GM23248 (cell line): ENCODE data around the gene RAD54L2. TPM values are rescaled to one million over a fixed set of nuclear protein-coding genes. Genes with fewer than 3 reads are reported as not detected.

Source experiments
- DNase-seq: peaks from one replicate; pipeline ENCODE4 v3.0.0-alpha.2; 2015
- H2AFZ ChIP-seq: fragments of 200-600 bp; sonication (generic); 2 replicates; pipeline ENCODE4 v1.6.1; 2016; ENCODE audit warnings: antibody characterized with exemption
- H3F3A ChIP-seq: fragments of 200-600 bp; sonication (generic); 2 replicates; pipeline ENCODE4 v1.6.1; 2016; ENCODE audit warnings: mild to moderate bottlenecking, antibody characterized with exemption, mixed run types; ENCODE audit not compliant: insufficient read depth
- H3K27ac ChIP-seq: fragments of 200-600 bp; sonication (generic); 2 replicates; pipeline ENCODE4 v1.5.1; 2016; ENCODE audit warnings: mild to moderate bottlenecking
- H3K27me3 ChIP-seq: fragments of 200-600 bp; sonication (generic); replicated peaks from 2 replicates; pipeline ENCODE4 v1.6.1; 2016; ENCODE audit warnings: mild to moderate bottlenecking; ENCODE audit not compliant: insufficient read depth
- H3K36me3 ChIP-seq: fragments of 200-600 bp; sonication (generic); 2 replicates; pipeline ENCODE4 v1.6.1; 2016; ENCODE audit warnings: low read depth, mild to moderate bottlenecking
- H3K4me1 ChIP-seq: fragments of 200-600 bp; sonication (generic); 2 replicates; pipeline ENCODE4 v1.6.1; 2016; ENCODE audit warnings: mild to moderate bottlenecking; ENCODE audit not compliant: insufficient read depth
- H3K4me2 ChIP-seq: fragments of 200-600 bp; sonication (generic); one replicate; pipeline ENCODE4 v1.6.1; 2016; ENCODE audit warnings: mild to moderate bottlenecking; ENCODE audit not compliant: unreplicated experiment
- H3K4me3 ChIP-seq: fragments of 200-600 bp; sonication (generic); 2 replicates; pipeline ENCODE4 v1.5.1; 2016; ENCODE audit warnings: mild to moderate bottlenecking
- H3K79me2 ChIP-seq: fragments of 200-600 bp; sonication (generic); 2 replicates; pipeline ENCODE4 v1.6.1; 2016; ENCODE audit warnings: mild to moderate bottlenecking; ENCODE audit not compliant: insufficient read depth
- H3K9ac ChIP-seq: fragments of 200-600 bp; sonication (generic); 2 replicates; pipeline ENCODE4 v1.6.1; 2016; ENCODE audit warnings: mild to moderate bottlenecking
- H3K9me2 ChIP-seq: fragments of 200-600 bp; sonication (generic); 2 replicates; pipeline ENCODE4 v1.6.1; 2016; ENCODE audit warnings: mixed run types, mild to moderate bottlenecking, moderate library complexity; ENCODE audit not compliant: insufficient read depth
- H3K9me3 ChIP-seq: fragments of 200-600 bp; sonication (generic); one replicate; pipeline ENCODE4 v1.6.1; 2017; ENCODE audit warnings: low read depth
- H4K20me1 ChIP-seq: fragments of 200-600 bp; sonication (generic); 2 replicates; pipeline ENCODE4 v1.6.0; 2016; ENCODE audit not compliant: insufficient read depth
- EZH2 ChIP-seq: fragments of 200-600 bp; sonication (generic); IDR thresholded peaks from 2 replicates; pipeline ENCODE4 v1.6.1; 2018; ENCODE audit warnings: antibody characterized with exemption, mild to moderate bottlenecking; ENCODE audit not compliant: insufficient read depth, poor library complexity, severe bottlenecking
- EZH2phosphoT487 ChIP-seq: fragments of 200-600 bp; sonication (generic); IDR thresholded peaks from 2 replicates; pipeline ENCODE4 v1.6.1; 2018; ENCODE audit warnings: antibody characterized with exemption, moderate library complexity, mild to moderate bottlenecking, low read depth; ENCODE audit not compliant: insufficient read depth
- WGBS, 2 experiments: methylation state at CpG; one replicate each; pipeline ENCODE4 v1.1.6; 2015 to 2017; ENCODE audit warnings: low lambda C conversion rate in 2 of 2, low coverage in 1 of 2; ENCODE audit errors: missing lambda C conversion rate in 2 of 2; 5-methylcytosine and 5-hydroxymethylcytosine counted together
- in situ Hi-C: fragments of 300-500 bp; cut with MboI; formaldehyde crosslinking; loops from 2 replicates; pipeline ENCODE4 v1.15.0; 2020
- polyA plus RNA-seq: library from polyadenylated mRNA; unstranded; fragments of >200 nt; fragmentation: Nextera tagmentation; extraction: Ambion mirVana; gene quantifications from 2 replicates; pipeline ENCODE4 v1.2.1, GENCODE V29; 2016
- total RNA-seq: library from RNA; depleted of rRNA; stranded (reverse); fragments of >200 nt; shearing (Covaris generic); gene quantifications from 2 replicates; pipeline ENCODE4 v1.2.3, GENCODE V29; 2014; rRNA removed

Gene RAD54L2
- total and polyA plus RNA-seq, 2 experiments from 2014 or later, result 9.2 to 14.2 TPM

DNA sequence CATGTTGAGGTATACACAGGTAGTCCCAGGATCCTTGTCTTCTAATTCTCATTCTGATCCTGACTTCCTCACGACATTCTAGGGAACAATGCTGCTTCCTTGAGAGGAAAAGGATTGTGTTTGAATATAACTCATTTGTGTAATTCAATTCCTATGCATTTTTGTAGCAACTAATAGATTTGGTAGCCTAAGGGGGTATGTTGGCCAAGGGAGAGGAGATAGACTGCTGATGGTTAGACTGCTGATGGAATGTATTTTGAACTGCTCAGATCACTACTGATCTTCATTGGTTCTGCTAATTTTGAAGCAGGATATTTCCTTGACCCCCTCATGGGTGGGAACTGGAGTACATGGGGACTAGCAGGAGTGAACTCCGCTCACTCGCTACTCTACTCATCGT is 39.7 kb downstream of the RAD54L2 start:
- Histone ChIP-seq H3K9me3 (no peaks in the 10 kb centered on the region), H3K9ac (no peak overlapping the region), H3K4me3 (no peak overlapping the region), H3F3A (peaks cover 16% of the 10 kb centered on the region), H3K4me1 (peaks cover 10% of the 10 kb centered on the region), H3K79me2 (peaks cover 82% of the 10 kb centered on the region), H3K27ac (no peak overlapping the region), H3K36me3 (no peaks in the 10 kb centered on the region), H3K4me2 (no peak overlapping the region), H2AFZ (no peak overlapping the region), H4K20me1 (no peaks in the 10 kb centered on the region; the same call in 1 of the 2 replicates), H3K27me3 (no peaks in the 10 kb centered on the region), H3K9me2 (no peaks in the 10 kb centered on the region)
- DNase-seq, result no peak
- WGBS, 2 experiments, result 98 to 100% methylated on average over 4 of the region's 4 CpGs
- TF ChIP-seq EZH2phosphoT487 (no peak), EZH2 (no peak)
- in situ Hi-C loops, result no loop called here

DNA sequence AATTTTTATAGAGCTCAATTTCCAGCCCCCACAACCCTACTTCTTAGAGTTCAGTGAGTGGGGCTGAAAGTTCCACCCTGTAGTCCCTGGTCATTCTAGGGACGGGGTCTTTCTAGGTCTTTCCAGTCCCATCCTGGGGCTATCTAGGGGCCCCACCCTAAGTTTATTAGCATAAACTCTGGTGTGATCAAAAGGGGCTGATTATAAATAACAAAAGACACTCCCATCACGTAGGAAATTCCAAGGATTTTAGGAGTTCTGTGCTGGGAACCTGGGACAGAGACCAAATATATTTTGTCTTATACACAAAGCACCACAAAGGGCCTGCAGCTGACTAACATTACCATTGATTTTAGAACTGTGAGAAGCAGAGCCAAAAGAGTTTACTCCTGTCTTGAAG is 41.9 kb downstream of the RAD54L2 start:
- WGBS, 2 experiments, result 78 to 82% methylated on average over 2 of the region's 2 CpGs
- no peaks in the 10 kb centered on the region for H3K9me2 ChIP-seq
- peaks cover 18% of the 10 kb centered on the region for H3F3A ChIP-seq
- H3K4me3 ChIP-seq, result no peak overlapping the region
- no peaks in the 10 kb centered on the region for H3K27me3 ChIP-seq
- H4K20me1 ChIP-seq, result no peaks in the 10 kb centered on the region; the same call in 1 of the 2 replicates
- no peak overlapping the region for H3K9ac ChIP-seq
- no peak for TF ChIP-seq EZH2phosphoT487
- no peak for TF ChIP-seq EZH2
- peaks cover 80% of the 10 kb centered on the region for H3K79me2 ChIP-seq
- no peak overlapping the region for H3K27ac ChIP-seq
- H3K4me2 ChIP-seq, result no peak overlapping the region
- H2AFZ ChIP-seq, result no peak overlapping the region
- no peaks in the 10 kb centered on the region for H3K9me3 ChIP-seq
- DNase-seq, result no peak
- no peaks in the 10 kb centered on the region for H3K36me3 ChIP-seq
- H3K4me1 ChIP-seq, result peaks cover 10% of the 10 kb centered on the region
- in situ Hi-C loops, result no loop called here

DNA sequence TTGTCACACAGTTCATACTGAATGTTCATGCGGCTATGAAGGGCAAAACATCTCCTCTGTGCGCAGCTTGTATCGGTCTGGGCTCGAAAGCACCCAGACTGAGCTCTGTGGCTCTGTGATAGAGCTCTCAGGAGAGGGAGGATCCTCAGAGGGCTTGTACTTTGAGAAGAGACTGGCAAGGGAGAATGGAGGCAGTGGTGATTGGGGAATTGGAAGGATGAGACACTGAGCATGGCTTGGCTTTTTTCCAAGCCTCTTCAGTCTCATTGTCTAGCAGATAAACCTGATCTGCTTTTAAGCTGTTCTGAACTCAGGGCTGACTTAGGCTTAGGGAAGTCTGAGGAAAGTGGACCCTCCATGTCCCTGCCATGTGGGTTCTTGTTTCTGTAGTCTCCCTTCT is 43.0 kb downstream of the RAD54L2 start:
- H3K9me2 ChIP-seq, result no peaks in the 10 kb centered on the region
- H3F3A ChIP-seq, result peaks cover 18% of the 10 kb centered on the region
- H2AFZ ChIP-seq, result no peak overlapping the region
- no peaks in the 10 kb centered on the region for H3K36me3 ChIP-seq
- H3K79me2 ChIP-seq, result peaks cover 80% of the 10 kb centered on the region
- H4K20me1 ChIP-seq, result no peaks in the 10 kb centered on the region; the same call in 1 of the 2 replicates
- H3K27ac ChIP-seq, result peak overlapping the region; percentile 66
- peak overlapping the region; percentile 38 for H3K9ac ChIP-seq
- 97% methylated on average over 4 of the region's 4 CpGs for WGBS, 2 experiments
- no peak for TF ChIP-seq EZH2
- TF ChIP-seq EZH2phosphoT487, result no peak
- peaks cover 10% of the 10 kb centered on the region for H3K4me1 ChIP-seq
- in situ Hi-C loops, result no loop called here
- no peaks in the 10 kb centered on the region for H3K9me3 ChIP-seq
- peak; percentile 54 for DNase-seq
- H3K4me2 ChIP-seq, result no peak overlapping the region
- H3K27me3 ChIP-seq, result no peaks in the 10 kb centered on the region
- no peak overlapping the region for H3K4me3 ChIP-seq

DNA sequence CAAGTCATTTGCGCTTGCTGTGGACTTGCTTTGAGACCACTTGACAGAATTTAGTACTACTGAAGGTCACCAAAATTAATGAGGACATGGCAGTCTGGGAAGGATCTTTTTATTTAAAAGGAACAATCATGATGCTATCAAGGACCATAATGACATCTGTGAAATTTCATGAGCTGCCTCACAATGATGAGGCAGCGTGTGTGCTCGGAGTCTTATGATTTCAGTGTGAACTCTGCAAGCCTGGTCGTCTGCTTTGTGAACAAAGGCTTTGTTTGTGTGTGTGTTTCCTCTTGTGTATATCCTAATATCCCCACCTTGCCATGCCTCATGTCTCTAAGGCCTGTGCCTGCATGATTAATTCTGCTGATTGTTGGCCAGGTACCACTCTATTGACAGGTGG is 46.7 kb downstream of the RAD54L2 start:
- H3K27ac ChIP-seq, result no peak overlapping the region
- in situ Hi-C loops, result no loop called here

DNA sequence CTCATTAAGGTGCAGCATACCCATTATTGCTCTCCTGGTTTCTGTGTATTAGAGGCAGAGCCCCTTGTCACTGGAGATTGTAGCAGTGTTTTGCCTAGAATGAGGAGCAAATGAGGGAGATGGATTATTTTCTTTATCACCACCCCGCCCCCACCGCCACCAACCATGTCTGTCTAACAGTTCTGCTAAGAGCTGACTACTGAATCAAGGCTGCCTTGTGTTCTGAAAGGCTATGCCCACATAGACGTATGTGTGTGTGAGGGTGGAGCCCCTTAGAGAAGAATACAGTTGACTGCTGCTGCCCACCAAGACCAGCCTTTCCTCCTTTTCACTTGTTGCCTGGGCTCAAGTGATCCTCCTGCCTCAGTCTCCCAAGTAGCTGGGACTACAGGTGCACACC is 47.4 kb downstream of the RAD54L2 start:
- 97 to 99% methylated on average over 3 of the region's 3 CpGs for WGBS, 2 experiments
- in situ Hi-C loops, result no loop called here

More for the DNA sequence above, 46.7 kb downstream of the RAD54L2 start:
- DNase-seq, result no peak
- no peak overlapping the region for H3K4me2 ChIP-seq
- no peaks in the 10 kb centered on the region for H3K9me3 ChIP-seq
- H4K20me1 ChIP-seq, result no peaks in the 10 kb centered on the region
- no peaks in the 10 kb centered on the region for H3K36me3 ChIP-seq
- H3K9ac ChIP-seq, result no peak overlapping the region
- peaks cover 76% of the 10 kb centered on the region for H3K79me2 ChIP-seq
- H2AFZ ChIP-seq, result no peak overlapping the region
- peaks cover 18% of the 10 kb centered on the region for H3F3A ChIP-seq
- no peak overlapping the region for H3K4me3 ChIP-seq
- H3K9me2 ChIP-seq, result no peaks in the 10 kb centered on the region
- peaks cover 10% of the 10 kb centered on the region for H3K4me1 ChIP-seq
- WGBS, 2 experiments, result 90 to 91% methylated on average over 4 of the region's 4 CpGs
- no peak for TF ChIP-seq EZH2
- no peak for TF ChIP-seq EZH2phosphoT487
- no peaks in the 10 kb centered on the region for H3K27me3 ChIP-seq

More for the DNA sequence above, 47.4 kb downstream of the RAD54L2 start:
- no peak overlapping the region for H3K27ac ChIP-seq
- no peak overlapping the region for H3K4me3 ChIP-seq
- no peak for TF ChIP-seq EZH2phosphoT487
- no peak for TF ChIP-seq EZH2
- no peak overlapping the region for H3K9ac ChIP-seq
- no peak overlapping the region for H3K4me2 ChIP-seq
- H3K79me2 ChIP-seq, result peaks cover 70% of the 10 kb centered on the region
- H3K9me2 ChIP-seq, result no peaks in the 10 kb centered on the region
- H2AFZ ChIP-seq, result no peak overlapping the region
- H3K36me3 ChIP-seq, result no peaks in the 10 kb centered on the region
- no peak for DNase-seq
- no peaks in the 10 kb centered on the region for H3K9me3 ChIP-seq
- H4K20me1 ChIP-seq, result no peaks in the 10 kb centered on the region
- peaks cover 10% of the 10 kb centered on the region for H3K4me1 ChIP-seq
- no peaks in the 10 kb centered on the region for H3K27me3 ChIP-seq
- H3F3A ChIP-seq, result peaks cover 18% of the 10 kb centered on the region

Other genes starting within 250 kb of the RAD54L2 start
- 60.1 and 61.2 TPM in 2 replicates for gene MANF, start 153.4 kb upstream of the RAD54L2 start, total RNA-seq
- gene MANF, start 153.4 kb upstream of the RAD54L2 start, polyA plus RNA-seq, result 31.1 and 35.8 TPM in 2 replicates
- gene RBM15B, start 147.4 kb upstream of the RAD54L2 start, total RNA-seq, result 21.2 and 21.6 TPM in 2 replicates
- 11.9 and 13.3 TPM in 2 replicates for gene RBM15B, start 147.4 kb upstream of the RAD54L2 start, polyA plus RNA-seq
- gene DCAF1, start 38.7 kb upstream of the RAD54L2 start, total RNA-seq, result 10.5 and 13.4 TPM in 2 replicates
- 7.7 and 7.8 TPM in 2 replicates for gene DCAF1, start 38.7 kb upstream of the RAD54L2 start, polyA plus RNA-seq
- 77.9 and 89.8 TPM in 2 replicates for gene TEX264, start 132.5 kb downstream of the RAD54L2 start, total RNA-seq
- gene TEX264, start 132.5 kb downstream of the RAD54L2 start, polyA plus RNA-seq, result 66.7 and 74.9 TPM in 2 replicates
- 1.1 TPM in 1 of 2 replicates, not detected in the other for gene GRM2, start 168.3 kb downstream of the RAD54L2 start, total RNA-seq
- not detected in 2 replicates for gene GRM2, start 168.3 kb downstream of the RAD54L2 start, polyA plus RNA-seq
- not detected in 2 replicates for gene IQCF6, start 240.5 kb downstream of the RAD54L2 start, total RNA-seq
- not detected in 2 replicates for gene IQCF6, start 240.5 kb downstream of the RAD54L2 start, polyA plus RNA-seq